Hepatocyte (in vitro differentiated cells): ENCODE results near the gene MARF1. TPM values are rescaled to one million over a fixed set of nuclear protein-coding genes. Genes with fewer than 3 reads are reported as not detected.

Source experiments
- DNase-seq: peaks from one replicate; pipeline ENCODE4 v3.0.0-alpha.2; 2016; ENCODE audit warnings: low spot score
- H2AFZ ChIP-seq: fragments of 200-600 bp; sonication (generic); 2 replicates; pipeline ENCODE4 v1.6.0; 2016; ENCODE audit warnings: antibody characterized with exemption, mild to moderate bottlenecking
- H3K27ac ChIP-seq: fragments of 200-600 bp; sonication (generic); 2 replicates; pipeline ENCODE4 v1.5.1; 2016; ENCODE audit warnings: mild to moderate bottlenecking
- H3K27me3 ChIP-seq: fragments of 200-600 bp; sonication (generic); 2 replicates; pipeline ENCODE4 v1.6.1; 2016
- H3K36me3 ChIP-seq: fragments of 200-600 bp; sonication (generic); replicated peaks from 2 replicates; pipeline ENCODE4 v1.5.1; 2016; ENCODE audit warnings: low read depth; ENCODE audit not compliant: insufficient read depth
- H3K4me1 ChIP-seq: fragments of 200-600 bp; sonication (generic); 2 replicates; pipeline ENCODE4 v1.5.1; 2016; ENCODE audit warnings: mild to moderate bottlenecking, moderate library complexity; ENCODE audit not compliant: insufficient read depth
- H3K4me2 ChIP-seq: fragments of 200-600 bp; sonication (generic); 2 replicates; pipeline ENCODE4 v1.6.0; 2016
- H3K4me3 ChIP-seq: fragments of 200-600 bp; sonication (generic); 2 replicates; pipeline ENCODE4 v1.5.1; 2016; ENCODE audit warnings: mild to moderate bottlenecking
- H3K79me2 ChIP-seq: fragments of 200-600 bp; sonication (generic); 2 replicates; pipeline ENCODE4 v1.6.0; 2017; ENCODE audit warnings: mild to moderate bottlenecking
- H3K9me2 ChIP-seq: fragments of 200-600 bp; sonication (generic); replicated peaks from 2 replicates; pipeline ENCODE4 v1.6.0; 2017; ENCODE audit warnings: mild to moderate bottlenecking; ENCODE audit not compliant: insufficient read depth
- H3K9me3 ChIP-seq: fragments of 200-600 bp; sonication (generic); 2 replicates; pipeline ENCODE4 v1.5.1; 2016; ENCODE audit warnings: low read depth, mild to moderate bottlenecking
- H4K20me1 ChIP-seq: fragments of 200-600 bp; sonication (generic); 2 replicates; pipeline ENCODE4 v1.6.0; 2016; ENCODE audit warnings: mild to moderate bottlenecking; ENCODE audit not compliant: insufficient read depth, poor library complexity, severe bottlenecking
- EZH2 ChIP-seq: fragments of 200-600 bp; sonication (generic); IDR thresholded peaks from 2 replicates; pipeline ENCODE4 v1.6.1; 2016; ENCODE audit warnings: antibody characterized with exemption, mild to moderate bottlenecking, borderline replicate concordance
- EZH2phosphoT487 ChIP-seq: fragments of 200-600 bp; sonication (generic); IDR thresholded peaks from one replicate; pipeline ENCODE4 v1.6.1; 2018; ENCODE audit warnings: antibody characterized with exemption, mild to moderate bottlenecking, low read depth, moderate library complexity; ENCODE audit not compliant: unreplicated experiment, severe bottlenecking
- WGBS: methylation state at CpG from one replicate; pipeline ENCODE4 v1.1.6; 2016; ENCODE audit warnings: low lambda C conversion rate; ENCODE audit errors: missing lambda C conversion rate; 5-methylcytosine and 5-hydroxymethylcytosine counted together
- polyA plus RNA-seq: library from polyadenylated mRNA; unstranded; fragments of >200 nt; fragmentation: Nextera tagmentation; extraction: Ambion mirVana; gene quantifications from 2 replicates; pipeline ENCODE4 v1.2.1, GENCODE V29; 2016
- total RNA-seq: library from RNA; depleted of rRNA; stranded (reverse); fragments of >200 nt; gene quantifications from 2 replicates; pipeline ENCODE4 v1.2.3, GENCODE V29; 2014
- TF ChIP-seq, protein P1 (sequence below): fragments of 200-600 bp; sonication (generic); IDR thresholded peaks from 2 replicates; pipeline ENCODE4 v1.5.1; 2016; ENCODE audit warnings: antibody characterized with exemption, mild to moderate bottlenecking; ENCODE audit not compliant: poor library complexity

The MARF1 gene
- total and polyA plus RNA-seq, 2 experiments from 2014 or later: 7.0 to 15.5 TPM

DNA sequence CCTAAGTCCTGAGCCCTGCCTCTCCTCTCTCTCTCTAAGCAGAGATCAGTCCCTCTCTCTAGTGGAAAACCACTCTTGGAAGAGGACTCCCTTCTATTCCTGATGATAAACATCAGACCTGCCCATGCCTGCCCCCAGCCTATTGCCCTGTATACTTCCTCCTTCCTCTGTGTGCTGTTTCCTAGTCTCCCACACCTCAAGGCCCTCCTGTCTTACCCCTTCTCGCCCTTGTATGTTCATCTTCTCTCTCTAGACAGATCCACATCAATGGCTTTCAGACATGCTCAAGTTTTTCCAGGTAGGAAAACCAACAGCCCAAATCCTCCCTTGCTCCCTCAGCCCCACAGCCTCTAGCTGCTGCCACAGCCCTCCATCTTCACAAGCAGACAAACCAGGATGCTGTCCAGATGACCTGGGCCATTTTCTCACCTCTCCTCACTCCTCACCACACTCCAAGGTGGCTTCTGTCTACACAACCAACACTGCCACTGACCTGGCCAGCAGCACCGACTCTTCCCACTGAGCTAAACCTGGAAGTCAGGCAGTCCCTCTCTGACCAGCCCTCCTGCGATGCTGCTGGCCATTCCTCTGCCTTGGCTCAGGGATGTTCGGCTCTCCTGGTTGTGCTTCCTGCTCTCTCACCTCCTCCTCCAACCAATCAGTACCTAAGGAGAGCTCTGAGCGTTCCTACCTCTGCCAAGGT, 36.3 kb downstream of the MARF1 start:
- 96% methylated on average over 5 of the region's 5 CpGs for WGBS
- TF ChIP-seq, protein P1, sequence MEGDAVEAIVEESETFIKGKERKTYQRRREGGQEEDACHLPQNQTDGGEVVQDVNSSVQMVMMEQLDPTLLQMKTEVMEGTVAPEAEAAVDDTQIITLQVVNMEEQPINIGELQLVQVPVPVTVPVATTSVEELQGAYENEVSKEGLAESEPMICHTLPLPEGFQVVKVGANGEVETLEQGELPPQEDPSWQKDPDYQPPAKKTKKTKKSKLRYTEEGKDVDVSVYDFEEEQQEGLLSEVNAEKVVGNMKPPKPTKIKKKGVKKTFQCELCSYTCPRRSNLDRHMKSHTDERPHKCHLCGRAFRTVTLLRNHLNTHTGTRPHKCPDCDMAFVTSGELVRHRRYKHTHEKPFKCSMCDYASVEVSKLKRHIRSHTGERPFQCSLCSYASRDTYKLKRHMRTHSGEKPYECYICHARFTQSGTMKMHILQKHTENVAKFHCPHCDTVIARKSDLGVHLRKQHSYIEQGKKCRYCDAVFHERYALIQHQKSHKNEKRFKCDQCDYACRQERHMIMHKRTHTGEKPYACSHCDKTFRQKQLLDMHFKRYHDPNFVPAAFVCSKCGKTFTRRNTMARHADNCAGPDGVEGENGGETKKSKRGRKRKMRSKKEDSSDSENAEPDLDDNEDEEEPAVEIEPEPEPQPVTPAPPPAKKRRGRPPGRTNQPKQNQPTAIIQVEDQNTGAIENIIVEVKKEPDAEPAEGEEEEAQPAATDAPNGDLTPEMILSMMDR: no peak
- TF ChIP-seq EZH2phosphoT487: no peak
- no peak for TF ChIP-seq EZH2
- no peak overlapping the region for H3K4me2 ChIP-seq
- H3K36me3 ChIP-seq: peaks cover 3% of the 10 kb centered on the region
- no peaks in the 10 kb centered on the region for H3K79me2 ChIP-seq
- no peaks in the 10 kb centered on the region for H3K9me3 ChIP-seq
- H3K4me1 ChIP-seq: no peaks in the 10 kb centered on the region
- H3K4me3 ChIP-seq: no peak overlapping the region
- H3K27me3 ChIP-seq: no peaks in the 10 kb centered on the region
- no peaks in the 10 kb centered on the region for H4K20me1 ChIP-seq
- H3K27ac ChIP-seq: no peak overlapping the region
- H2AFZ ChIP-seq: no peak overlapping the region
- H3K9me2 ChIP-seq: no peaks in the 10 kb centered on the region
- no peak for DNase-seq

DNA sequence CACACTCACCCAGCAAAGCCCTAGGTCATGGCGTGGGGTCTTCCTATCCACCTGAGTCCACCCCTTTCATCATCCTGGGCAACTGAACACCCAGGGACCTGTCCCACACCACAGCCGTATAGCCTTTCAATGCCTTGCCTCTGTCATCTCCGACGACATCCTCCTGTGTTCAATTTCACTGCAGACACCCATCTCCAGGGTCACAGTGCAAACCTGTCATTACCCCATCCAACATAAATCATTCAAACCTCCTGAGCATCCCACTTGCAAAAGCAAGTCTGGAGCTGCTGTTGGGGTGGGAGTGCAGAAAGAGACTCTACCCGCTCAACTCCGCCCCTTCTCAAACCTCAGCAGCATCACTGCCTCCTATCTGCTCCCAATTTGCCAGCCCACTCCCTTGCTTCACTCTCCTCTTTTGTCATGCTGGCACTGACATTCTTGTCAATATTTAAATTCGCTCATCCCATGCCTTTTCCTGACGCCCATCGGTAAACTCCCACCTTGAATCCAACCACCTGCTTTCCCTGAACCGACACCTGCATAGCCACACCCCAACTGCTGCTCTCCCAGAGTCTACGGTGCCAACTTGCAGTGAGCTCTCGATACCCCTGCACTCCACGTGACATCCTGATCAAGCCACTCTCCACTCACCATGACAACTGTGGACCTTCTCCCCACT, 37.0 kb downstream of the MARF1 start:
- no peaks in the 10 kb centered on the region for H3K9me2 ChIP-seq
- no peaks in the 10 kb centered on the region for H3K4me1 ChIP-seq
- no peaks in the 10 kb centered on the region for H3K27me3 ChIP-seq
- no peaks in the 10 kb centered on the region for H3K36me3 ChIP-seq
- 97% methylated on average over 13 of the region's 13 CpGs for WGBS
- TF ChIP-seq EZH2phosphoT487: no peak
- TF ChIP-seq, protein P1: no peak
- TF ChIP-seq EZH2: no peak
- no peak overlapping the region for H3K27ac ChIP-seq
- no peak overlapping the region for H2AFZ ChIP-seq
- H3K4me3 ChIP-seq: no peak overlapping the region
- H3K9me3 ChIP-seq: no peaks in the 10 kb centered on the region
- no peaks in the 10 kb centered on the region for H4K20me1 ChIP-seq
- no peak for DNase-seq
- no peaks in the 10 kb centered on the region for H3K79me2 ChIP-seq
- H3K4me2 ChIP-seq: no peak overlapping the region

DNA sequence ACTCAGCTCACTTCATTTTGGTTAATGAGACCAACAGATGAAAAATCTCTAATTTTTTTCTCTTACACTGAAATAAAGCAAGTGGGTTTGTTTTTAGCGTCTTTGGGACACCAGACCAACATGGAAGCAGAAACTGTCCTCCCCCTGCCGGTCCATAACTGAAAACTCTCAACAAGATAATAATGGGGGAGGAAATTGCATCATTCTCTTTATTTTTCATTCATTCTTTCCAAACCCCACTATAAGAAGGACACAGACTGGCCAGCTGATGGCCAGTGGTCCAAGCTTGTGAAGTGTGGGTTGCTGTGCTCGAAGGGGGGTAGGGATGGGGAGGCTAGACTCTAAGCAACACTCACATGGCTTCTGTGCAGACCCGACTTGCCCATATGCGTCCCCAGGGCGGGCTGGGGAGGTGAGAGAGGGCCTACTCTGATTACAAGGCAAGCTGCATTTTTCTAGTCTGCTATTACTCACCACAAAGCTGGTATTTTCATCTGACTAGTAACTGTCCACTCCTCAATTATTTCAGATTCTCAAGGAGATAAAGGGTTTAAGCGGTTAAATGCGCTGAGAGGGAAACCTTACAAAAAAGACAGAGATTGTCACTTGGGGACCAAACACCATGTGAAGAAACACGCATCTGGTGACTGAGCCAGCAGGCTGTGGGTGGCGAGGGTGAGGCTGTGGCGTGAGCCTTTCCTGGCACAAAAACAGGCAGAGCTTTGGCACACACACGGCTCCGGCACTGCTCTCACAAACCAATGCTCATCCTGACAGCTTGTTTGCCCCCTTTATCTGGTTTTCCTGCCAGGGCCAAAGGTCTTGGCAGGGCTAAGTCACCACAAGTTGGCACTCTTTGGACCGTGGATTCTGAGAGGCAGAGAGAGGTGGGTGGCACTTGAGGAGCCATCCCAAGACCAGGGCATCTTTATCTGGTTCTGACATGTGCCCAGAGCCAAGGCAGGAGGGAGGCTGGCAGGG, 38.2 kb downstream of the MARF1 start:
- H2AFZ ChIP-seq: no peak overlapping the region
- H3K79me2 ChIP-seq: no peaks in the 10 kb centered on the region
- H3K4me3 ChIP-seq: no peak overlapping the region
- H3K4me1 ChIP-seq: no peaks in the 10 kb centered on the region
- no peak for DNase-seq
- TF ChIP-seq, protein P1: no peak
- no peak for TF ChIP-seq EZH2phosphoT487
- TF ChIP-seq EZH2: no peak
- no peaks in the 10 kb centered on the region for H3K9me2 ChIP-seq
- H3K36me3 ChIP-seq: no peaks in the 10 kb centered on the region
- WGBS: 93% methylated on average over 14 of the region's 14 CpGs
- H3K27me3 ChIP-seq: no peaks in the 10 kb centered on the region
- no peaks in the 10 kb centered on the region for H4K20me1 ChIP-seq
- no peak overlapping the region for H3K4me2 ChIP-seq
- no peaks in the 10 kb centered on the region for H3K9me3 ChIP-seq
- no peak overlapping the region for H3K27ac ChIP-seq
